CD14-positive monocyte (primary cell): Measurements from ENCODE around the gene NCDN. TPM values are rescaled to one million over a fixed set of nuclear protein-coding genes. Genes with fewer than 3 reads are reported as not detected.

ENCODE experiments used
- DNase-seq, 3 donors: peaks; one replicate each; pipeline ENCODE4 v3.0.0-alpha.2; 2011 to 2022
- H2AFZ ChIP-seq: 2 replicates; pipeline ENCODE4 v1.6.0; 2012; ENCODE audit warnings: mild to moderate bottlenecking, low read depth, low read length, inconsistent platforms; ENCODE audit not compliant: insufficient read depth, poor library complexity, severe bottlenecking
- H3K27ac ChIP-seq, 2 donors: 1 replicate in 1 of 2; 2 replicates in 1 of 2; pipeline ENCODE4 v1.5.1; 2012 to 2013; ENCODE audit warnings: low read length in 2 of 2, control low read depth in 1 of 2, inconsistent platforms in 1 of 2, low read depth in 1 of 2, mild to moderate bottlenecking in 1 of 2
- H3K27me3 ChIP-seq, 2 donors: one replicate each; pipeline versions ENCODE4 v1.6.0 to v1.6.1; 2011 to 2013; ENCODE audit warnings: low read length in 2 of 2; ENCODE audit not compliant: control insufficient read depth in 2 of 2, insufficient read depth in 2 of 2
- H3K36me3 ChIP-seq, 2 donors: replicated peaks in 1 of 2; 1 replicate in 1 of 2; 2 replicates in 1 of 2; pipeline versions ENCODE4 v1.5.1 to v1.6.1; 2012 to 2013; ENCODE audit warnings: low read length in 2 of 2, control low read depth in 1 of 2, inconsistent platforms in 1 of 2, mild to moderate bottlenecking in 1 of 2; ENCODE audit not compliant: insufficient read depth in 2 of 2, control insufficient read depth in 1 of 2
- H3K4me1 ChIP-seq, 2 donors: 1 replicate in 1 of 2; 2 replicates in 1 of 2; pipeline versions ENCODE4 v1.5.1 to v1.6.1; 2012 to 2013; ENCODE audit warnings: low read length in 2 of 2, control low read depth in 1 of 2, inconsistent platforms in 1 of 2, mild to moderate bottlenecking in 1 of 2, moderate library complexity in 1 of 2; ENCODE audit not compliant: insufficient read depth in 2 of 2, control insufficient read depth in 1 of 2
- H3K4me2 ChIP-seq: replicated peaks from 2 replicates; pipeline ENCODE3; 2012; ENCODE audit warnings: low read length, moderate library complexity, mild to moderate bottlenecking; ENCODE audit not compliant: poor library complexity, severe bottlenecking; ENCODE audit errors: extremely low read depth
- H3K4me3 ChIP-seq, 3 experiments: fragments of 200-600 bp in 1 of 3; sonication (generic) in 1 of 3; replicated peaks in 1 of 3; 1 replicate in 2 of 3; 2 replicates in 1 of 3; pipeline ENCODE4 v1.5.1; 2011 to 2013; ENCODE audit warnings: low read length in 3 of 3, mild to moderate bottlenecking in 3 of 3, control low read depth in 2 of 3, low read depth in 2 of 3, inconsistent platforms in 1 of 3, moderate library complexity in 1 of 3
- H3K79me2 ChIP-seq: 2 replicates; pipeline ENCODE4 v1.6.0; 2012; ENCODE audit warnings: mild to moderate bottlenecking, control low read depth, inconsistent platforms, low read length, moderate library complexity; ENCODE audit not compliant: insufficient read depth
- H3K9ac ChIP-seq: 2 replicates; pipeline ENCODE4 v1.6.0; 2017; ENCODE audit warnings: low read length, mild to moderate bottlenecking; ENCODE audit not compliant: insufficient read depth, poor library complexity, severe bottlenecking
- H3K9me3 ChIP-seq, 2 donors: replicated peaks in 1 of 2; 1 replicate in 1 of 2; 2 replicates in 1 of 2; pipeline versions ENCODE4 v1.5.1 to v1.6.1; 2012 to 2013; ENCODE audit warnings: low read length in 2 of 2, control low read depth in 1 of 2; ENCODE audit not compliant: control insufficient read depth in 1 of 2, insufficient read depth in 1 of 2
- H4K20me1 ChIP-seq: 2 replicates; pipeline ENCODE4 v1.6.0; 2012; ENCODE audit warnings: mild to moderate bottlenecking, low read length, control low read depth, moderate library complexity; ENCODE audit not compliant: insufficient read depth
- H3K27ac Mint-ChIP-seq, 7 donors: one replicate each; pipeline ENCODE4 v1.8.0; 2020; ENCODE audit warnings: mild to moderate bottlenecking in 7 of 7, mixed read lengths in 7 of 7, moderate library complexity in 6 of 7, inconsistent platforms in 2 of 7
- H3K27me3 Mint-ChIP-seq, 3 donors: one replicate each; pipeline ENCODE4 v1.8.0; 2021 to 2022; ENCODE audit warnings: low read depth in 3 of 3, mild to moderate bottlenecking in 3 of 3, mixed read lengths in 3 of 3, moderate library complexity in 3 of 3, inconsistent platforms in 1 of 3
- H3K36me3 Mint-ChIP-seq, 2 donors: one replicate each; pipeline ENCODE4 v1.8.0; 2020; ENCODE audit warnings: mixed read lengths in 2 of 2, inconsistent platforms in 1 of 2, mild to moderate bottlenecking in 1 of 2
- H3K4me1 Mint-ChIP-seq: one replicate; pipeline ENCODE4 v1.8.0; 2020; ENCODE audit warnings: mild to moderate bottlenecking, mixed read lengths
- H3K4me3 Mint-ChIP-seq, 2 donors: one replicate each; pipeline ENCODE4 v1.8.0; 2020; ENCODE audit warnings: mild to moderate bottlenecking in 2 of 2, mixed read lengths in 2 of 2, moderate library complexity in 1 of 2
- H3K9me3 Mint-ChIP-seq, 7 donors: one replicate each; pipeline ENCODE4 v1.8.0; 2020 to 2022; ENCODE audit warnings: mixed read lengths in 7 of 7, mild to moderate bottlenecking in 6 of 7, moderate library complexity in 6 of 7, inconsistent platforms in 2 of 7
- CTCF ChIP-seq: fragments of 200-600 bp; IDR thresholded peaks from one replicate; pipeline ENCODE4 v1.8.0; 2022; ENCODE audit warnings: antibody characterized with exemption, mild to moderate bottlenecking
- WGBS: methylation state at CpG from one replicate; pipeline ENCODE4 v1.1.5; 2013; ENCODE audit warnings: missing lambda C conversion rate; ENCODE audit not compliant: insufficient coverage; 5-methylcytosine and 5-hydroxymethylcytosine counted together
- intact Hi-C, 2 donors: fragments of 100-400 bp; cut with micrococcal nuclease; formaldehyde crosslinking; loops; one replicate each; pipeline versions ENCODE4 v1.15.0 to v1.15.1; 2023
- polyA plus RNA-seq, 3 donors: library from polyadenylated mRNA; depleted of rRNA in 1 of 3; unstranded in 2 of 3; stranded (reverse) in 1 of 3; fragments of 300-500 nt in 2 of 3; fragments of >200 nt in 1 of 3; fragmentation: Illumina TruSeq in 2 of 3; gene quantifications; 1 replicate in 2 of 3; 2 replicates in 1 of 3; pipeline ENCODE4 v1.2.3, GENCODE V29; 2012 to 2021

The NCDN gene
- polyA plus RNA-seq, 3 donors, result 5.0 to 7.9 (median 7.0) TPM

- no peak overlapping the region for H3K9ac ChIP-seq
- H3K4me3 ChIP-seq, result no peak overlapping the region
- no peaks in the 10 kb centered on the region for H4K20me1 ChIP-seq
- no peaks in the 10 kb centered on the region for H3K79me2 ChIP-seq
- Mint-ChIP-seq H3K4me3 (no peak overlapping the region), H3K4me1 (peaks cover 8% of the 10 kb centered on the region), H3K27ac (peak overlapping the region in 1 of 7 donors; percentile 10), H3K9me3 (no peaks in the 10 kb centered on the region), H3K36me3 (peaks cover 26 to 35% of the 10 kb centered on the region in 2 donors), H3K27me3 (no peaks in the 10 kb centered on the region)
- intact Hi-C loops, result no loop called here
- no peaks in the 10 kb centered on the region for H3K4me1 ChIP-seq
- no peaks in the 10 kb centered on the region for H3K9me3 ChIP-seq
- 44% methylated on average over 5 of the region's 8 CpGs for WGBS
- no peaks in the 10 kb centered on the region for H3K27me3 ChIP-seq
- H3K36me3 ChIP-seq, result peaks cover 12 to 29% of the 10 kb centered on the region in 2 donors
- no peak overlapping the region for H2AFZ ChIP-seq
- no peak for TF ChIP-seq CTCF
- no peak overlapping the region for H3K27ac ChIP-seq
- H3K4me2 ChIP-seq, result no peak overlapping the region
- no peak for DNase-seq
Observed at GRCh38 chr1:35592991-35593769, 35.6 kb downstream of the NCDN start.

GRCh38 chr1:35594005-35594760 lies 36.6 kb downstream of the NCDN start:
- H3K9ac ChIP-seq, result no peak overlapping the region
- WGBS, result 100% methylated on average over 6 of the region's 9 CpGs
- H3K9me3 Mint-ChIP-seq, result no peaks in the 10 kb centered on the region
- H3K27me3 Mint-ChIP-seq, result no peaks in the 10 kb centered on the region
- no peak overlapping the region for H3K4me3 Mint-ChIP-seq
- H3K36me3 ChIP-seq, result peaks cover 15 to 35% of the 10 kb centered on the region in 2 donors
- DNase-seq, result no peak
- no peak for TF ChIP-seq CTCF
- peaks cover 23 to 39% of the 10 kb centered on the region in 2 donors for H3K36me3 Mint-ChIP-seq
- no peak overlapping the region for H3K27ac ChIP-seq
- intact Hi-C loops, result no loop called here
- H3K27ac Mint-ChIP-seq, result peak overlapping the region in 1 of 7 donors; percentile 15
- no peaks in the 10 kb centered on the region for H3K9me3 ChIP-seq
- no peaks in the 10 kb centered on the region for H3K27me3 ChIP-seq
- H2AFZ ChIP-seq, result no peak overlapping the region
- no peaks in the 10 kb centered on the region for H4K20me1 ChIP-seq
- H3K4me1 Mint-ChIP-seq, result peaks cover 8% of the 10 kb centered on the region
- no peaks in the 10 kb centered on the region for H3K4me1 ChIP-seq
- no peak overlapping the region for H3K4me2 ChIP-seq
- no peak overlapping the region for H3K4me3 ChIP-seq
- H3K79me2 ChIP-seq, result no peaks in the 10 kb centered on the region
